NOMO-1 treated with DMSO at 0.1 percent for 48 hours (cell line): ENCODE results near the gene IFIH1.
A peak's percentile ranks its signal among the peaks of the same experiment; 100 is the strongest.

Source experiments
- DNase-seq: peaks from one replicate; lab custom pipeline; 2025; ENCODE audit not compliant: unreplicated experiment; lab: John Stamatoyannopoulos, UW

The IFIH1 gene

DNA sequence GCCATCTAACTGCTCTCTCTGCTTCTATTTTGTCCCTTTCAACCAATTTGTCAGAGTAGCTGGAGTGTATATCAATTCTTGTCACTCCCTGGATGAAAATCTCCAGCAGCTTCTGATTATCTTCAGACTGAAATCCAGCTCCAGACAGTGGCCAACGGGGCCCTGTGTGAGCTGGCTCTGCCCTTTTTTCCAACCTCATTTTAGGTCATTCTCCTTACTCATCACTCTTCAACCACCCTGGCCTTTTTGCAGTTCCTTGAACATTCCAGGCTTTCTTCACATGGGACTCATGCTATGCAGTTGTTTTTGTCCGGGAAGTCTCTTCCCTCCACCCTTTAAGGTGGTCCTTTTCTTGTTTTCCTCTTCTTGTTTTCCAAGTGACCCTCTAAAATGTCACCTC, 59.8 kb downstream of the IFIH1 start:
- DNase-seq = no peak

GRCh38 chr2:162258169-162258568, 60.3 kb downstream of the IFIH1 start:
- no peak for DNase-seq

GRCh38 chr2:162257425-162257824, 61.1 kb downstream of the IFIH1 start:
- DNase-seq = no peak

- DNase-seq = no peak
Measured at GRCh38 chr2:162256591-162256991, 61.9 kb downstream of the IFIH1 start.

GRCh38 chr2:162254236-162254871, 64.1 kb downstream of the IFIH1 start:
- DNase-seq = no peak

DNA sequence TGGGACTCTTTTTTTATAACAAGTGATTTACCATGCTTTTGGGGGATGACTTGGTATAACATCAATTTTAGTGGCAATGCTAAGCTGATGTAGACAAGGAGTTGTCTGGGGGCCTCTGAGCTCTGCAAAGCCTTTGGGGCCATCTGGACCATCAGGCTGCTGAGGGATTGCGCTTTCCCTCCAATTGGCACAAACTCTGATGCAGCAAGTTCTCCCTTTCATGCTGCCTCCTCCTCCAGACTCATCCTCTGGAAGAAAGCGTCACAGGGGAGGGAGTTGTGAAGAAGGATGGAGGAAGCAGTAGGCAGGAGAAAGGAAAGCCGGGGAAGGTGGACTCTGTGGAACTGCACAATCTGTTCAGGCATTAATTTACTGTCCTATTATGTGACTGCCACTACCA, 65.0 kb downstream of the IFIH1 start:
- DNase-seq = no peak

GRCh38 chr2:162252153-162252552, 66.3 kb downstream of the IFIH1 start:
- DNase-seq = peak; percentile 51

GRCh38 chr2:162245781-162246180, 72.7 kb downstream of the IFIH1 start:
- no peak for DNase-seq

DNA sequence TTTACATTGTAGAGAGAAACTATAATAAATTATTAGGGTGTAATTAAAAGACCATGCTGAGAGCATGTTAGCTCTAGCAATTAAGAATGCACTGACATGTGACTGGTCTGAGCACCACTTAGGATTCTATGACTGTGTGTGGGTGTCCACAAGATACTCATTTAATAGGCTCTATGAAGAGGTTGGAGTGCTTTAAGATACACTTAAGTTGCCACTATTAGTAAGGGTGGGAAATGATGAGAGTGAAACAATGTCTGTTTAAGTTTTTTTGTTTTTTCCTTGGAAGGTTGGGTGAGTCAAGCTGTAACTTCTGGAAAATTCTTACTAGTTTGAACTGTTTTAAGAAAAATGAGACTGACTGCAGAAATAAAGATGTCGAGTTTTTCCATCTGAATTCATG, 73.4 kb downstream of the IFIH1 start:
- no peak for DNase-seq

- DNase-seq = no peak
Measured at GRCh38 chr2:162244541-162245031, 73.9 kb downstream of the IFIH1 start.

GRCh38 chr2:162243715-162244114, 74.8 kb downstream of the IFIH1 start:
- DNase-seq = no peak

- no peak for DNase-seq
Measured at GRCh38 chr2:162243294-162243693, 75.2 kb downstream of the IFIH1 start, which contains the start of gene FAP. Gene FAP (minus strand): TSS chr2:162243445. CDS start chr2:162243327, 118 bp downstream.

- DNase-seq = no peak
Measured at GRCh38 chr2:162242586-162243280, 75.8 kb downstream of the IFIH1 start.

DNA sequence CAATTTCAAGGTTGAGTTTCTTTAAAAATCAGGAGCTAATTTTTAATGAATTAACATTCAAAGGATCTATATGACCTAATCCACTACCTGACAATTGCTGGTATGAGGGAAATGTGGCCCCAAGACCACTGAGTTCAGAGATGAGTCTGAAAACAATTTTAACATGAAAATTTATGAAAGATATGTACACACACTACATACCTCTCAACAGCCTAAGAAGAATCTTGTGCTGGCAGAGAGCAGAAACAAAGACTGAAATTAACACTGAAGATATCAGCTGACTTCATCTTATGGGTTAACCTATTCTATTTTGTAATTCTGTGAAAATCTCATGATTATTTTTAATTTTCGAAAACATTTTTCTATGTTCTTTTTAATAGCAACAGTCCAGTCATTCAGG, 76.9 kb downstream of the IFIH1 start:
- no peak for DNase-seq

DNA sequence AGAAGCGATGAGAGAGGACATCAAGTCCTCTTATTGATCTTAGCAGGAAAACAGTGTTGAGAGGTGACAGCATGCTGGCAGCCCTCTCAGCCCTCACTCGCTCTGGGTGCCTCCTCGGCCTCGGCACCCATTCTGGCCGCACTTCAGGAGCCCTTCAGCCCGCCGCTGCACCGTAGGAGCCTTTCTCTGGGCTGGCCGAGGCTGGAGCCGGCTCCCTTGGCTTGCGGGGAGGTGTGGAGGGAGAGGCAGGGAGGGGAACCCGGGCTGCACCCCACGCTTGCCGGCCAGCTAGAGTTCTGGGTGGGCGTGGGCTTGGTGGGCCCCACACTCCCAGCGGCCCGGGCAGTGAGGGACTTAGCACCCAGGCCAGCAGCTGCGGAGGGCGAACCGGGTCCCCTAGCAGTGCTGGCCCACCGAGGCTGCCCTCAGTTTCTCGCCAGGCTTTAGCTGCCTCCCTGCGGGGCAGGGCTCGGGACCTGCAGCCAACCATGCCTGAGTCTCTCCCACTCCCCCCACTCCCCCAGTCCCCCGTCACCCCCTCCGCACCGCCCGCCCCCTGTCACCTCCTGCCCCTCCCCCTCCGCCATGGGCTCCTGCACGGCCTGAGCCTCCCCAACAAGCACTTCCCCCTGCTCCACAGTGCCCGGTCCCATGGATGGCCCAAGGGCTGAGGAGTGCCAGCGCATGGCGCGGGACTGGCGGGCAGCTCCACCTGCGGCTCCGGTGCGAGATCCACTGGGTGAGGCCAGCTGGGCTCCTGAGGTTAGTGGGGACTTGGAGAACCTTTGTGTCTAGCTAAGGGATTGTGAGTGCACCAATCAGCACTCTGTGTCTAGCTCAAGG, 83.6 kb downstream of the IFIH1 start:
- no peak for DNase-seq

- DNase-seq = peak; percentile 69
Measured at GRCh38 chr2:162233197-162233596, 85.3 kb downstream of the IFIH1 start.

- no peak for DNase-seq
Measured at GRCh38 chr2:162232671-162233070, 85.8 kb downstream of the IFIH1 start.

DNA sequence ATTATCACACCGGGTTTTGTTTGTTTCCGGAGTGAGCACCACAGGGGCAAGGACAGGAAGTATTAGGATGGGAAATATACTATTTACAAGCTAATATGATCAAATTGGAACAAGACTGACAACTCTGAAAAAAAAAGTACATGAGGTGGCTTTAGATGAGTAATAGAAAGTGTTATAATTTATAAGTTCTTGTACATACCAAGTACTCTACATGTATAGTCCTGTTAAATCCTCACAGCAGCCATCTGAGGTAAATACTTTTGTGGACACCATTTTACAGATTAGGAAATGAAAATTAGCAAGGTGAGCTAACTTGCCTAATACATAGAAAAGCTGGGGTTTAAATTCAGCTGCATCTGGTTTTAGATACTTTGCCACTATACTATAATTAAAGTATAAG, 86.5 kb downstream of the IFIH1 start:
- DNase-seq = no peak

GRCh38 chr2:162230761-162231160, 87.7 kb downstream of the IFIH1 start:
- DNase-seq = no peak

DNA sequence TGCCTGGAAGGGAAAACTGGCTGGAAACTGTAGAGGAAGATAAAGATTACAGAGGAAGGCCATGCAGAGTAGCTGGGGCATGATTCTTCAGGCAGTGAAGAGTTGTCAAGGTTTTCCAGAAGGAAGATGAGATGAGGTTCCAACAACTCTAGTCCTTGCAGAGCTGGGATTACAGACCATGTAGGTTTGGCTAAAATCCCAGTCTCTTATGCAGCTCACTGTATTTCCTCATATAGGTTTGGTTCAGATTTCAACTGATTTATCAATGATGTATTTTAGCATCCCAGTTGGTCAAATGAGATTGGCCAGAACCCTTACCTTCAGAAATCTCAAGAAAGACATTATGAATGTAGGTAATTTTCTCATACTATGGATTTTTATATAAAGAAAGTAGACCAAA, 91.6 kb downstream of the IFIH1 start:
- no peak for DNase-seq

DNA sequence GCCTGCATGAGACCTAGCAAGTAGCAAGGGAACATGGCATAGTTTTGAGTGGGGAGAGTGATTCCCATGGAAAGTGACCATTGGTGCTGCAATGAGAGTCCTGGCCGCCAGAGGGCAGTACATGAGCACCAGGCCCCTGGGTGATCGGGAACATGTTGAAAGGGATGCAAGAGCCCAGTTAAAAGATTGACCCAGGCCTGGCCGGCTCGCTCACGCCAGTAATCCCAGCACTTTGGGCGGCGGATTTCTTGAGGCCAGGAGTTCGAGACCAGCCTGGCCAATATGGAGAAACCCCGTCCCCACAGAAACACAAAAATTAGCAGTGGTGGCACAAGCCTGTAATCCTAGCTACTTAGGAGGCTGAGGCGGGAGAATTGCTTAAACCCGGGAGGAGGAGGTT, 97.4 kb downstream of the IFIH1 start:
- peak; percentile 60 for DNase-seq

GRCh38 chr2:162220368-162220767, 98.1 kb downstream of the IFIH1 start:
- DNase-seq = no peak
